Stomach (tissue), 4 donors: ENCODE measurements around the gene PHETA2.
"Not testable (repeated sequence)": the region's sequence is repeated elsewhere in the genome, so short reads cannot be mapped to it uniquely, and the experiment has no call there.

ENCODE experiments used
- EP300 ChIP-seq: sonication (generic); formaldehyde crosslinking; IDR thresholded peaks from one replicate; pipeline ENCODE4 v1.6.1; 2017; ENCODE audit warnings: antibody characterized with exemption
- TF ChIP-seq, protein P1 (sequence below), 7 experiments: fragments of 450-650 bp in 4 of 7; fragments of 200-600 bp in 3 of 7; sonication (generic) in 3 of 7; IDR thresholded peaks; one replicate each; pipeline ENCODE4 v1.5.1; 2016 to 2019; ENCODE audit warnings: antibody characterized with exemption in 7 of 7, control low read depth in 2 of 7, mild to moderate bottlenecking in 1 of 7

DNA sequence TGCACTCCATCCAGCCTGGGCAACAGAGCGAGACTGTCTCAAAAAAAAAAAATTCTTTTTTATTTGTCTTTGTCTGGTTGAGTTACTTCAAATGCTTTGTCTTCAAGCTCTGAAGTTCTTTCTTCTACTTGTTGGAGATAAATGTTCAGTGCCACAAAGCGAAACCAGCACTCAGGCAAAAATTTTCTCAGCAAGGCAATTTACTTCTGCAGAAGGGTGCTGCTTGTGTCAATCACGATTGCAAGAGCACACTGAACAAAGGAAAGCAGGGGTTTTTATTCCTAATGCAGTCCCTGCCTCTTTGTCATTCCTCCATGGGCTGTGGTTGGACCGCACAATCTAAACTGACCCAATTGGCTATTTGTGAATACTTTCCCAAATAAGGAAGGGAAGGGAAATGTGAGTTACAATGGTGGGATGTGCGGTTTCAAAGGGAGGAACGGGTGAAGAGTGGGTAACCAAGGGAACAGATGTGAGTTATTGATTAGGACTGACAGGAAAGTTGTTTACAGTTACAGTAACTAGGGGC is 30.3 kb downstream of the PHETA2 start:
- TF ChIP-seq, protein P1, sequence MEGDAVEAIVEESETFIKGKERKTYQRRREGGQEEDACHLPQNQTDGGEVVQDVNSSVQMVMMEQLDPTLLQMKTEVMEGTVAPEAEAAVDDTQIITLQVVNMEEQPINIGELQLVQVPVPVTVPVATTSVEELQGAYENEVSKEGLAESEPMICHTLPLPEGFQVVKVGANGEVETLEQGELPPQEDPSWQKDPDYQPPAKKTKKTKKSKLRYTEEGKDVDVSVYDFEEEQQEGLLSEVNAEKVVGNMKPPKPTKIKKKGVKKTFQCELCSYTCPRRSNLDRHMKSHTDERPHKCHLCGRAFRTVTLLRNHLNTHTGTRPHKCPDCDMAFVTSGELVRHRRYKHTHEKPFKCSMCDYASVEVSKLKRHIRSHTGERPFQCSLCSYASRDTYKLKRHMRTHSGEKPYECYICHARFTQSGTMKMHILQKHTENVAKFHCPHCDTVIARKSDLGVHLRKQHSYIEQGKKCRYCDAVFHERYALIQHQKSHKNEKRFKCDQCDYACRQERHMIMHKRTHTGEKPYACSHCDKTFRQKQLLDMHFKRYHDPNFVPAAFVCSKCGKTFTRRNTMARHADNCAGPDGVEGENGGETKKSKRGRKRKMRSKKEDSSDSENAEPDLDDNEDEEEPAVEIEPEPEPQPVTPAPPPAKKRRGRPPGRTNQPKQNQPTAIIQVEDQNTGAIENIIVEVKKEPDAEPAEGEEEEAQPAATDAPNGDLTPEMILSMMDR (IDR thresholded peaks at IDR 0.05) = not testable (repeated sequence)
- not testable (repeated sequence) for TF ChIP-seq EP300
